T follicular helper cell (primary cell): ENCODE measurements around the gene ARFGAP1.
"Not testable (repeated sequence)": the region's sequence is repeated elsewhere in the genome, so short reads cannot be mapped to it uniquely, and the experiment has no call there.

ENCODE experiments used
- DNase-seq: peaks from one replicate; pipeline ENCODE4 v3.0.0-alpha.2; 2020; ENCODE audit warnings: low read depth

ARFGAP1 gene

DNA sequence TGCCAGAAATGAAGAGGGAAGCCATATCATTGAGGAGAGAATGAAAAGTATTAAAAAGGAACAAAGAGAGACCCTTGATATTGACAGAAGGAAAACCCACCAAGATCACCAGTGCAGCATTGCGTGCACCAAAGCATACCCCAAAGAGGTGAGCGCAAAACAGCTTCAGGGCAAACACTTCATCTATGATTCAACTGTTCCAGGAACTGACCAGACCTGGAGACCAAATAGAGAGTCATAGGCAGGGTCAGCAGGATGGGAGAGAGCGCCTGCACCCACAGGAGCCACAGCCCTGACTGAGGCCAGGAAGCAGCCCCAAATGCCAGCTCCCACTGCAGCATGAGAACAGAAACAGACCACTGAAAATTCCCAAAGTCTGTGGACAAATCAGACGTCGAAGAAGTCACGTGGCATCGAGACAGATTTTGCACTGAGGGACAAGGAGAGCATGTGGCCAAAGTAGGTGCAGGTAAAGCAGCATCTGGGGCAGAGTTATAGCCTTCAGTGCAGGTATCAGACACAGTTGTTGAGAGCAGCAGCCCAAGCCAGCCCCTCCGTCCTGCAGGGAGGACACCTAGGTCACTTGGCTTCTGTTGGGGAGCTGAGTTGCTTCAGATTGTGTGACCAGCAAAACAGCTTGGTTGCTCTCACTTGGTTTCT is 59.3 kb downstream of the ARFGAP1 start:
- DNase-seq: no peak

DNA sequence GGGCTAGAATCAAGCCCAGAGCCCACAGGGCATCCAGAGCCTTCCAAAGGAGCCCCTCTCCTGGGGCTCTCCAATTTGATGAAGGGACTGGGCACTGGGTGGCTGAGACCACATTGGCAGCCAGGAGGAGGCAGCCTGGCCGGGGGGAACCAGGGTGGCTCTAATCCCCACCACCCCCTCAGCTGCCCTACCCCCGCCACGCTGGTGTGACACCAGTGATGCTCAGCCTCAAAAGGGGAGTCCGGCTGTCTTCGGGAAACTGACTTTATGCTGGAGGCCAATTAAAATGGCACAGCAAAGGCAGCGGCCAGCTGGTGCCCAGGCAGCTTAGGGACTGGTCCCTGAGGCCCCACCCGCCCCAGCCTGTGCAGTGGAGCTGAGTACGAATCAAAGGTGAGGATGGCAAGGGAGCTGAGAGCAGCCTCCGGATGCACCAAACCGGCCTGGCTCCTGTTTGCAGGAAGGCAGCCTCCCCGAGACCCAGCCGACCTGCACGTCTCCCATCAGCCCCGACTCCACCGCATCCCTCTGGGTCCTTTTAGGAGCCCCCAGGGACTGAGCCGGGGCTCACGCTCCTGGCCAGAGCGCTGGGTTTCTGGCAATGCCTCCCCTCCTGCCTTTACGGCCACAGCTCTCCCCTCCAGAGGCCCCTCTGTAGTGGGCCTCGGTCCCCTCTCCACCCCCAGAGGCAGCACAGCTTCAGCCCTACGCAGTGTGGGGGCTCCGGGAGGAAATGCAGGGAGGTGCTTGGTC is 60.1 kb downstream of the ARFGAP1 start:
- no peak for DNase-seq

GRCh38 chr20:63333241-63333836 is 60.7 kb downstream of the ARFGAP1 start:
- DNase-seq: no peak

GRCh38 chr20:63334356-63334755 is 61.7 kb downstream of the ARFGAP1 start:
- no peak for DNase-seq

DNA sequence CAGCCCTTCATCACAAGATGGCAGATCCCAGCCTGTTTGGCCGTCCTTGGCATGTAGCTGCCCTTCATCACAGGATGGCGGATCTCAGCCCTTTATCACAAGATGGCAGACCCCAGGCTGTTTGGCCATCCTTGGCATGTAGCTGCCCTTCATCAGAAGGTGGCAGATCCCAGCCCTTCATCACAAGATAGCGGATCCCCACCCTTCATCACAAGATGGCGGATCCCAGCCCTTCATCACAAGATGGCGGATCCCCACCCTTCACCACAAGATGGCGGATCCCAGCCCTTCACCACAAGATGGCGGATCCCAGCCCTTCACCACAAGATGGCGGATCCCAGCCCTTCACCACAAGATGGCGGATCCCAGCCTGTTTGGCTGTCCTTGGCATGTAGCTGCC is 62.4 kb downstream of the ARFGAP1 start:
- DNase-seq: not testable (repeated sequence)

- no peak for DNase-seq
These were observed 63.1 kb downstream of the ARFGAP1 start for GRCh38 chr20:63335711-63336110.

DNA sequence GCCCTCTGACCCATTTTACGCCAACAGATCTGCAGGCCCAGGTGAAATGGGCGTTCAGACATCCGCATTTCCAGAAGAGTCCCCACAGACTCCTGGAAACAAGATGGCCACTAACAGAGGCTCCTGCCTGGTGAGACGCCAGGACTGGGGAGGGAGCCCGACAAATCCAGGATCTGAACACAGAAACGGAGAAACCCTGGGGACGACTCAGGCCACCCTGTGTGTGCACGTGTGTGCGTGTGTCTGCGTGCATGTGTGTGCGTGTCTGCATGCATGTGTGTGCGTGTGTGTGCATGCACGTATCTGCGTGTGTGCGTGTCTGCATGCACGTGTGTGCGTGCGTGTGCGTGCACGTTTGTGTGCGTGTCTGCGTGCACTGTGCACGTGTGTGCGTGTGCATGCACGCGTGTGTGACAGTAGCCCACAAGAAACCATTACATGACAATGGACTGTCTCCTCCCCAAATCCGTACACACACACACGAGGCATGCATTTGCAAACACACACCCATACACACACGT is 63.7 kb downstream of the ARFGAP1 start:
- DNase-seq: no peak

DNA sequence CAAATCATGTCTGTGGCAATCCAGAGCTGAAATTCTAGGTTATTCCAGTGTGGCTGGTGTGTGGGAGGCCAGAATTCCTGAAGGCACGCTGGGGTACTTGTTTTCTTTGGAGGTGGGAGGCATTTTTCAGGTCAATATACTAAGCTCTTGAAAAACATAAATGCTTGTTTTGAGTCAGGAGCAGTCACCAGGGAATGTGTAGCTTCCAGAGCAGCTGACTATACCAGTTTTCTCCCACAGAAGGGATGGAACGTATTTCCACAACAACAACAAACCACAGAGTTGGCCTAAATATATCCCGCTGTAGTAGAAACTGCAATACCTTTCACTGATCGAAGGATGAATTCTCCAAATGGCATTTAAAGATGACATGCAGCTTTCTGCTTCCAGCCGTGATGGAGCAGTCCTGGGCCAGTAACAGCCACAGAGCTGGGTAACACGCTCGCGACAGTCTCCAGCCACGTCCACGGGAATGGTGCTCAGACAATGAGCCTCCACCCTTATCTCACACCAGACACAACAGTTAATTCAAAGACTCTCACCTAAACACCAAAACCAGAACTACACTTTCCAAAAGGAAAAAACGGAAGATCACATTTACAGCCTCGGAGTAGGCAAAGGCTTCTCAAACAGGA is 65.3 kb downstream of the ARFGAP1 start:
- no peak for DNase-seq
